OCI-LY7 (cell line): Measurements from ENCODE around the gene SMYD3. TPM values are rescaled to one million over a fixed set of nuclear protein-coding genes. Genes with fewer than 3 reads are reported as not detected.

ENCODE experiments used
- BruUV-seq: library from RNA; stranded (reverse); fragments of 400-500 nt; replicated peaks from 2 replicates; lab custom pipeline; 2021; lab: Mats Ljungman, UMichigan
- CTCF ChIA-PET: fragments of 300-600 bp; sonication (Branson Sonifier 250); formaldehyde crosslinking; loops from one replicate; lab custom pipeline; 2022; ENCODE audit warnings: antibody characterized with exemption; ENCODE audit not compliant: unreplicated experiment; lab: Charles Lee
- POLR2A ChIA-PET: fragments of 300-600 bp; sonication (Branson Sonifier 250); formaldehyde crosslinking; loops from one replicate; lab custom pipeline; 2022; ENCODE audit warnings: antibody characterized with exemption; lab: Charles Lee
- DNase-seq: peaks from one replicate; pipeline ENCODE4 v3.0.0-alpha.2; 2015; ENCODE audit warnings: low spot score
- H2AFZ ChIP-seq: fragments of 200-600 bp; sonication (generic), shearing (Covaris generic); 2 replicates; pipeline ENCODE4 v1.6.1; 2014; ENCODE audit warnings: mild to moderate bottlenecking, antibody characterized with exemption, low read length, moderate library complexity
- H3K27ac ChIP-seq: fragments of 200-600 bp; sonication (generic); 2 replicates; pipeline ENCODE4 v1.5.1; 2014; ENCODE audit warnings: mixed run types, low read depth, mild to moderate bottlenecking, moderate library complexity, low read length, inconsistent platforms; ENCODE audit not compliant: poor library complexity, severe bottlenecking
- H3K36me3 ChIP-seq: fragments of 200-600 bp; sonication (generic); 2 replicates; pipeline ENCODE4 v1.6.1; 2014; ENCODE audit warnings: mild to moderate bottlenecking, antibody characterized with exemption, low read length, moderate library complexity, mixed read lengths; ENCODE audit not compliant: insufficient read depth
- H3K4me1 ChIP-seq: fragments of 200-600 bp; sonication (generic); 2 replicates; pipeline ENCODE4 v1.5.1; 2014; ENCODE audit warnings: mild to moderate bottlenecking, low read length; ENCODE audit not compliant: insufficient read depth, poor library complexity, severe bottlenecking
- H3K4me2 ChIP-seq: fragments of 200-600 bp; sonication (generic); 2 replicates; pipeline ENCODE4 v1.6.1; 2014; ENCODE audit warnings: mild to moderate bottlenecking, low read length
- H3K4me3 ChIP-seq: fragments of 200-600 bp; sonication (generic); 2 replicates; pipeline ENCODE4 v1.5.1; 2014; ENCODE audit warnings: mild to moderate bottlenecking, low read depth, low read length; ENCODE audit not compliant: poor library complexity, severe bottlenecking
- H3K79me2 ChIP-seq: fragments of 200-600 bp; sonication (generic); 2 replicates; pipeline ENCODE4 v1.6.1; 2016; ENCODE audit warnings: low read depth, mild to moderate bottlenecking, low read length, moderate library complexity, mixed read lengths; ENCODE audit not compliant: insufficient read depth
- H3K9me2 ChIP-seq: fragments of 200-600 bp; sonication (generic); 2 replicates; pipeline ENCODE4 v1.6.1; 2016; ENCODE audit warnings: mild to moderate bottlenecking, low read length, mixed read lengths; ENCODE audit not compliant: insufficient read depth
- H3K9me3 ChIP-seq: fragments of 200-600 bp; sonication (generic); 2 replicates; pipeline ENCODE4 v1.6.1; 2014; ENCODE audit warnings: mild to moderate bottlenecking, mixed run types, low read length, mixed read lengths
- H4K20me1 ChIP-seq: fragments of 200-600 bp; sonication (generic); 2 replicates; pipeline ENCODE4 v1.6.1; 2014; ENCODE audit warnings: mild to moderate bottlenecking, antibody characterized with exemption, low read length, moderate library complexity, mixed read lengths; ENCODE audit not compliant: insufficient read depth
- CTCF ChIP-seq: fragments of 200-600 bp; sonication (generic); conservative IDR thresholded peaks from 2 replicates; pipeline ENCODE4 v1.5.1; 2014; ENCODE audit warnings: mild to moderate bottlenecking, antibody characterized with exemption, low read length, moderate library complexity, mixed read lengths
- EZH2phosphoT487 ChIP-seq: fragments of 200-600 bp; sonication (generic); IDR thresholded peaks from 2 replicates; pipeline ENCODE4 v1.6.1; 2018; ENCODE audit warnings: low read depth, borderline replicate concordance, mild to moderate bottlenecking, mixed run types, antibody characterized with exemption, low read length, moderate library complexity, mixed read lengths
- intact Hi-C: fragments of 100-400 bp; cut with micrococcal nuclease; formaldehyde crosslinking; loops from one replicate; pipeline ENCODE4 v1.10.0; 2022; ENCODE audit not compliant: unreplicated experiment
- total RNA-seq, 2 experiments: library from RNA; depleted of rRNA in 1 of 2; stranded (reverse); fragments of >200 nt in 1 of 2; shearing (Covaris generic) in 1 of 2; gene quantifications; 2 replicates each; pipeline ENCODE4 v1.2.3, GENCODE V29; 2014 to 2022

Gene SMYD3
- total RNA-seq, 2 experiments from 2014 or later, result 28.9 to 34.5 TPM

GRCh38 chr1:246081138-246081702, 425.9 kb downstream of the SMYD3 start:
- Histone ChIP-seq H2AFZ (no peak overlapping the region), H3K79me2 (no peaks in the 10 kb centered on the region), H3K27ac (no peak overlapping the region), H3K4me3 (no peak overlapping the region), H3K4me2 (no peak overlapping the region), H3K9me2 (no peaks in the 10 kb centered on the region), H4K20me1 (no peaks in the 10 kb centered on the region), H3K36me3 (no peaks in the 10 kb centered on the region), H3K4me1 (no peaks in the 10 kb centered on the region), H3K9me3 (no peaks in the 10 kb centered on the region)
- ChIA-PET CTCF (no interaction called here), POLR2A (interaction anchor here (0.8 kb wide), 1 partner anchor 75 kb away, joined by 3 read pairs; no protein-coding TSS in a partner anchor)
- TF ChIP-seq EZH2phosphoT487 (no peak), CTCF (no peak)
- no TSS peak for BruUV-seq
- intact Hi-C loops, result no loop called here
- DNase-seq, result no peak

- H3K36me3 ChIP-seq, result no peaks in the 10 kb centered on the region
- no peak overlapping the region for H2AFZ ChIP-seq
- H4K20me1 ChIP-seq, result no peaks in the 10 kb centered on the region
- H3K4me2 ChIP-seq, result no peak overlapping the region
- no peaks in the 10 kb centered on the region for H3K4me1 ChIP-seq
- BruUV-seq, result no TSS peak
- no peaks in the 10 kb centered on the region for H3K9me2 ChIP-seq
- no peaks in the 10 kb centered on the region for H3K9me3 ChIP-seq
- ChIA-PET POLR2A (interaction anchor here (0.6 kb wide), 1 partner anchor 24 kb away, joined by 4 read pairs; no protein-coding TSS in a partner anchor), CTCF (no interaction called here)
- TF ChIP-seq EZH2phosphoT487 (no peak), CTCF (no peak)
- H3K27ac ChIP-seq, result no peak overlapping the region
- H3K79me2 ChIP-seq, result no peaks in the 10 kb centered on the region
- H3K4me3 ChIP-seq, result no peak overlapping the region
- intact Hi-C loops, result no loop called here
- no peak for DNase-seq
Observed at GRCh38 chr1:246080031-246080430, 427.0 kb downstream of the SMYD3 start.

- no TSS peak for BruUV-seq
- no peaks in the 10 kb centered on the region for H3K79me2 ChIP-seq
Observed at GRCh38 chr1:246078888-246079252, 428.2 kb downstream of the SMYD3 start.

More at GRCh38 chr1:246078888-246079252, 428.2 kb downstream of the SMYD3 start:
- H3K36me3 ChIP-seq, result no peaks in the 10 kb centered on the region
- H4K20me1 ChIP-seq, result no peaks in the 10 kb centered on the region
- H3K4me1 ChIP-seq, result no peaks in the 10 kb centered on the region
- no peak overlapping the region for H3K4me3 ChIP-seq
- intact Hi-C loops, result no loop called here
- H3K9me2 ChIP-seq, result no peaks in the 10 kb centered on the region
- CTCF ChIA-PET, result no interaction called here
- DNase-seq, result no peak
- no peaks in the 10 kb centered on the region for H3K9me3 ChIP-seq
- POLR2A ChIA-PET, result interaction anchor here (0.8 kb wide), 1 partner anchor 66 kb away, joined by 3 read pairs; no protein-coding TSS in a partner anchor
- H3K27ac ChIP-seq, result no peak overlapping the region
- no peak overlapping the region for H3K4me2 ChIP-seq
- no peak overlapping the region for H2AFZ ChIP-seq
- TF ChIP-seq CTCF, result no peak
- TF ChIP-seq EZH2phosphoT487, result no peak
